DMS 273 treated with DMSO at 0.1 percent for 48 hours (cell line): ENCODE data around the gene PLET1.
"Not testable (repeated sequence)": the region's sequence is repeated elsewhere in the genome, so short reads cannot be mapped to it uniquely, and the experiment has no call there.

Experiments used
- DNase-seq: peaks from one replicate; lab custom pipeline; 2025; lab: John Stamatoyannopoulos, UW

Gene PLET1

DNA sequence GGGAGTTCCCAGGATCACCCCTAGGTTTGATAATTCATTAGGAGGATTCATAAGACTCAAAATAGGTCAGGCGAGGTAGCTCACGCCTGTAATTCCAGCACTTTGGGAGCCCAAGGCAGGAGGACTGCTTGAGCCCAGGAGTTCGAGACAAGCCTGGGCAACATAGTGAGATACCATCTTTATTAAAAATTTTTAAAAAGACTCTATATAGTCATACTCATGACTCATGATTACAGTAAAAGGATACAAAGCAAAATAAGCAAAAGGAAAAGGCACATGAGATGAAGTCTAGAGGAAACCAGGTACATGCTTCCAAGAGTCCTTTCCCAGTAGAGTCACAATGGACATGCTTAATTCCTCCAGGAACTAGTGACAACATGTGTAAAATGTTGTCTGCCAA, 48.4 kb downstream of the PLET1 start:
- DNase-seq, result no peak

- DNase-seq, result no peak
Measured at GRCh38 chr11:112211536-112211935, 49.1 kb downstream of the PLET1 start.

- no peak for DNase-seq
Measured at GRCh38 chr11:112210890-112211289, 49.8 kb downstream of the PLET1 start.

GRCh38 chr11:112206071-112206470, 54.6 kb downstream of the PLET1 start:
- no peak for DNase-seq

DNA sequence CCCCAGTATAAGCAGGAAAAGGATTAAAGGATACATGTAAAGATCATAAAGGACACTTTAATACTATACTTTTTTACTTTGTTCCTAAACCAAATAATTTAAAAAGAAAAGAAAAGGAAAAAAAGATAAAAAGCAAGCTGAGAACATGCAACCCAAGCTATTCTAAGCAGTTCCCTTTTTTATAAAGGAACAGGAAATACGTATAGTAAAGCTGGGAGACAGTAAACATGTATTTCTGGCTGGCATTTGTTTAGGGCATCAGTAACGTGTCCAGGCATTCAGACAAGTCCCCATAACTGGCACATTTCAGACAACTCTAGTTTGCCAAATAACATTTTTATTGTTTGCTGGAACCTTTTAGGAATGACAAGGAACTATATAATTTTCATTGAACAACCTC, 60.4 kb downstream of the PLET1 start:
- no peak for DNase-seq

- not testable (repeated sequence) for DNase-seq
Measured at GRCh38 chr11:112199101-112199500, 61.6 kb downstream of the PLET1 start.
